AG10803 (cell line): Measurements from ENCODE around the gene NRF1.

Source experiments
- DNase-seq: peaks from one replicate; pipeline ENCODE4 v3.0.0; 2010; ENCODE audit warnings: low read depth
- H3K4me3 ChIP-seq: 2 replicates; pipeline ENCODE4 v1.5.1; 2011; ENCODE audit warnings: mild to moderate bottlenecking, low read length, control low read depth
- TF ChIP-seq, protein P1 (sequence below): conservative IDR thresholded peaks from 2 replicates; pipeline ENCODE4 v1.5.1; 2011; ENCODE audit warnings: mild to moderate bottlenecking, low read length, control low read depth, inconsistent platforms

NRF1 gene

DNA sequence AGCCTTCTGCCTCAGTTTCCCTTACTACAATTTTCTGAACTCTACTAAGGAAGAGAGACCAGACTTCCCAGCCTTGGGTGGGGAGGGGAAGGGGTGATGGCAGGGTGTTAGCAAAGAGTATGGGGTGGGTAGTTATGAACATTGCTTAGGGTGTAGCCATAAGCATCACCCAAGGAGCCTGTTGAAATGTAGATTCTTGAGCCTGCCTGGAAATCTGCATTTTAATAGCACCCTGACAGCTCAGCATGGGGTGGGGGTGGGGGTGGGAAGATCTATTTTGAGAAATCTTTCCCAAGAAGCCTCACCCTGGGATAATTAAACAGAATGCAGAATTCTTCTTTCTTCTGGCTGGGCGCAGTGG lies 164.8 kb downstream of the NRF1 start:
- no peak overlapping the region for H3K4me3 ChIP-seq
- TF ChIP-seq, protein P1, sequence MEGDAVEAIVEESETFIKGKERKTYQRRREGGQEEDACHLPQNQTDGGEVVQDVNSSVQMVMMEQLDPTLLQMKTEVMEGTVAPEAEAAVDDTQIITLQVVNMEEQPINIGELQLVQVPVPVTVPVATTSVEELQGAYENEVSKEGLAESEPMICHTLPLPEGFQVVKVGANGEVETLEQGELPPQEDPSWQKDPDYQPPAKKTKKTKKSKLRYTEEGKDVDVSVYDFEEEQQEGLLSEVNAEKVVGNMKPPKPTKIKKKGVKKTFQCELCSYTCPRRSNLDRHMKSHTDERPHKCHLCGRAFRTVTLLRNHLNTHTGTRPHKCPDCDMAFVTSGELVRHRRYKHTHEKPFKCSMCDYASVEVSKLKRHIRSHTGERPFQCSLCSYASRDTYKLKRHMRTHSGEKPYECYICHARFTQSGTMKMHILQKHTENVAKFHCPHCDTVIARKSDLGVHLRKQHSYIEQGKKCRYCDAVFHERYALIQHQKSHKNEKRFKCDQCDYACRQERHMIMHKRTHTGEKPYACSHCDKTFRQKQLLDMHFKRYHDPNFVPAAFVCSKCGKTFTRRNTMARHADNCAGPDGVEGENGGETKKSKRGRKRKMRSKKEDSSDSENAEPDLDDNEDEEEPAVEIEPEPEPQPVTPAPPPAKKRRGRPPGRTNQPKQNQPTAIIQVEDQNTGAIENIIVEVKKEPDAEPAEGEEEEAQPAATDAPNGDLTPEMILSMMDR: no peak
- DNase-seq: no peak

DNA sequence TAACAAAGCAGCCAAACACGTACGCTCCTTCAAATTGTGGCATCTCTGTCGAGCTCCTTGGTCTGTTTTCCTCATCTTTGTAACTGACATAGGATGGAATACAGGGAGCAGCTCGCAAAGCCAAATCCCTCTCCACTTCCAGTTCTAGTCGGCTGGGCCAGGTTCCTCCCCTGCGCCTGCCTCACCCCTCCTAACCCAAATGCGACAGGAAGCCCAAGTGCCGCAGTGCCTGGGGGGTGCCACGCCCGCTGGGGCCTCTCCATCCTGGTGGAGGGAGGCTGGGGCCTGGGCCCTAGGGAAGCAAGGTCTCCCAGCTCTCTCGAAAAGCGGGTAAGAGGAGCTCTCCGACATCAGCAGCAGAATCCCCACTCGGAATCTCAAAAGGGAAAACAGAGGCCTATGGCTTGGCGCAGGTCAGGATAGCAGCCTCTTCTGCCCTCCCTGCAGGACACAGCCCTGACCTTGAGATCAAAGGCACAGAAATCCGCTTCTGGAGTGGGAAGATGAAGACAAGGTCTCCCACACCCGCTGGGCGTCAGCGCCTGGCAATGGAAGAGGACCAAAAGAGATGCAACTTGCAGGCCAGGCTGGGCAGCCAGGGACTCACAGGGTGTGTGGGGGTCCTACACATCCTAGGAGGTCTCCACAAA lies 165.8 kb downstream of the NRF1 start:
- H3K4me3 ChIP-seq: no peak overlapping the region
- no peak for DNase-seq
- TF ChIP-seq, protein P1: no peak

DNA sequence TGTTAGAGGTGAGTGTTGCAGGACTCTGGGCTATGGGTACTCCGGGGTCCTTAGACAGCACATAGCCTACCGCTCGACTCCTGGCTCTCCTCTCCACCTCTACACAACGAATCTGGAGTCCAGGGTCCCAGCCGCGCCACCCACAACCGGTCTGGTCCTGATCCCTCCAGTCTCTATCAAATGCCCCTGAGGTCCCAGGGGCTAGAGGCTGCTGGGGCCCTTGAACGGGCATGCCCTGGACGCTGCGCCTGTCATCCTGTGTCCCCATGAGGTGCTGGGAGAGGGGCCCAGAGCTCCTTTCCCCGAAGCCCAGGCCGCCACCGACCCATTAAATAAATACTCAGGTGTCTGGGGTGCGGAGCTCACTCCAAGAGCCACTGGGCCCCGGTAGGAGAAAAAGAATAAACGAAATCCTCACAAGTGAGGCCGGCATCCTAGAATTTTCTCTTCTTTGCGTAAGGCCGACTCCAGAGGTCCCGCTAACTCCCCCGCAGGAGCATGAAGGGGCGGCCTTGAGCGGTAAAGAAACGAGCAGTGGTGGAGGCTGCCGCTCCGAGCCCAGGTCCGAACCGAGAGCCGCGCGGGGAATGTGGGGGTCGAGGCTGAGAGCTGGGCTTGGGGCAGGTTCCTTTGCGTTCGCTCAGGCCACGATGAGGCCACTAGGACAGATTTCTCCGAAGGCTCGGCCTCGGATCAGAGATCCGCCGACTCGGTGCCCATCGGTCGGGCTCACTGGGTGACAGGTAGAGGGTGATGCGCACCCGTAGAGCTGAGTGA lies 166.7 kb downstream of the NRF1 start:
- H3K4me3 ChIP-seq: no peak overlapping the region
- DNase-seq: no peak
- TF ChIP-seq, protein P1: no peak

DNA sequence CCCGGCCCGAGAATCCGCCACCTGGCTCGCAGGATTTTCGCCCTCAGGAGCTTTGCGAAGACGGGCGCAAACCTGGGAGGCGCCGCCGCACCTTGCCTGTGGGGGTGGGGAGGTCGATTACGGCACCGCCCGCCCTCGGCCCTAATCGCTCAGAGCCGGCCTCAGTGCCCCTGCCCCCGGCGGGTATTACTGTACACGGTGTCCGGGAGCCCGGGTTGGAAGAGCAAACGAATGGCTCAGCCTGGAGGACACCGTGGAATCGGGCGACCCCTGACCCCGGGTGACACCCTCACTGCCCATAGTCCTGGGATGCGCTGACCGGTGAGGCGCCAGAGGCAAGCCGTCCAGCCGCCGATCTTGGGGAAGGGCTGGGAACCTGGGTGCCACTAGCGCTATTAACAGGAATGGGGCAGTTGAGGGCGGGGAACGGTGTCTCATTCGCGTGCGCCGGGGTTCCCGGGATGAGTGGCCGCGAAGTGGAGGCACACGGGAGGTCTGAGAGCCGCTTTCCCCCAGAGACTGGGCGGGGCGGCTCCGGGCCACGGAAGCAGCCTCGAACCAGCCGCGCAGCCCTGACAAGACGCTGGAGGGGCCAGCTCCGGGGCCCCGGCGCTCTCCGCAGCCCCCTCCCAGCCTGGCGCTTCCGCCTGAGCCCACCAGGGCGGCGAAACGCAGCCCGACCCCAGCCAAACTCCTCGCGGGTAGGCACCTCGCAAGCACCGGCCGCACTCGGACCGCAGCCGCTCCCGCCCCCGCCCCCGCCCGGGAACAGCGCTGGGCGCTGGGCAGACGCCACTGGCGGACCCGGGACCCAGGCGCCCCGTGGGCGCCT lies 167.5 kb downstream of the NRF1 start:
- H3K4me3 ChIP-seq: no peak overlapping the region
- TF ChIP-seq, protein P1: no peak
- no peak for DNase-seq

DNA sequence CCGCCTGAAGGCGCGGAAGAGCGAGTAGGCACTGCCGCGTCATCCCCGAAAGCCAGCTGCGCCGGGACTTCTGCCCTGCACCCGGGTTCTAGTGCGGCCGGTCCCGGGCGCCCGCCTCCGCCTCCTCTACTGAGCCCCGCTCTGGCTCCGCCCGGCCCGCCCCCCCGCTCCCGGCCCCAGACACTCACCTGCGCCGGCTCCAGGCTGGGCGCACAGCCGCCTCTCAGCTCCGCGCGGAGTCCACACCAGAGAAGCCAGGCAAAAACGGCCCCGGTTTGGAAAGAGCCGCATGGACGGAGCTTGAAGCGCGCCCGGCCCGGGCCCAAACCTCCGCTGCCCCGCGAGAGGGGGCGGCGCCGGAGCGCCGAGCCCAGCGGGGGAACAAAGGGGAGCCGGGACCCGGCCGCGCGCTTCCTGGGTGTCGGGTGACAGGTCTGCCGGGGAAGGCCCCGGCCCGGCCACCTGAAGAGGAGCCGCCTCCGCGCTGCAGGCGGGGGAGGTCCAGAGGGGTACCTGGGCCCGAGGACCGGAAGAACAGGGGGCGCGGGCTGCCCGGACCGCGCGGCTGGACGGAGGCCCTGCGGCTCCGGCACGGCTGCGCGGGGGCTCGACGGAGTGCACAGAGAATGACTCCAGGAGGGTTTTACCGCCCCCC lies 168.2 kb downstream of the NRF1 start:
- no peak overlapping the region for H3K4me3 ChIP-seq

DNA sequence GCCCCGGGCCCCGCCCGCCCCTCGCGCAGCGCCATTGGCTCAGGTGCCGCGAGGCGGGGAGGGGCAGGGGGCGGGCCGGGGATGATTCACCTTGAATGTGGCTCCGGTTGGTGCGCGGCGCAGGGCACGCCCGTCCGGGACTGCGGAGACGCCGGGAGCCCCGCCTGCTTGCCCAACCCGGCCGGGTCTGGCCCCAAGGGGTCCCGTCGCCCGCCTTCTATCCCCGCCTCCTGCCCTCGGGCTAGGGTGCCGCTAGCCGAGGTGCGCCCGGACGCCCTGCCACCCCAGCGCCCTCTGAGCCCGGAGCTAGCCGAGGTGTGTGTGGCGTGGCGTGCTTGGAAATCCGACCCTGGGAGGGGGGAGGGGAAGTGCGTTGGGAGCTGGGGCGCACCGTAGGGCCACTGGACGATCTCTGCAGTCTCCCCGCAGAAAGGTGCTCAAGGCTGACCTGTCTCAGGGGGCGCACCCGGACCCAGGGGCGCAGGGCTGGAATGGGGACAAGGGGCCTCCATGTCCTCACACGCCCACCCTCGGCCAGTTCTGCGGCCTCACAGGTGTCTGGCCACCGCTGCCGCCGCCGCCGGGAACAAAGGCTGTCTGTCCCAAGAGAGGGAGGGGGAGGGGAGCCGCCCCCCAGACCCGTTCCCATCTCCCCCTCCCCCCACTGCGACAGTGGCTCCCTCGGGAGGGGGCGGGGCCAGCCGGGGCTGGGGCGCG lies 168.9 kb downstream of the NRF1 start:
- no peak overlapping the region for H3K4me3 ChIP-seq
- no peak for DNase-seq
- TF ChIP-seq, protein P1: no peak

More for the DNA sequence above, 168.2 kb downstream of the NRF1 start:
- TF ChIP-seq, protein P1: no peak
- DNase-seq: no peak
